HG03025 (cell line): Measurements from ENCODE around the gene EPHB6.

Experiments used
- ATAC-seq: cut with Tn5 transposase; IDR thresholded peaks from one replicate; pipeline ENCODE4 v1.9.1; 2021; ENCODE audit warnings: mild to moderate bottlenecking, moderate library complexity; ENCODE audit not compliant: unreplicated experiment, low FRiP score

The EPHB6 gene

GRCh38 chr7:142894112-142894984 lies 39.5 kb downstream of the EPHB6 start:
- ATAC-seq: no peak

DNA sequence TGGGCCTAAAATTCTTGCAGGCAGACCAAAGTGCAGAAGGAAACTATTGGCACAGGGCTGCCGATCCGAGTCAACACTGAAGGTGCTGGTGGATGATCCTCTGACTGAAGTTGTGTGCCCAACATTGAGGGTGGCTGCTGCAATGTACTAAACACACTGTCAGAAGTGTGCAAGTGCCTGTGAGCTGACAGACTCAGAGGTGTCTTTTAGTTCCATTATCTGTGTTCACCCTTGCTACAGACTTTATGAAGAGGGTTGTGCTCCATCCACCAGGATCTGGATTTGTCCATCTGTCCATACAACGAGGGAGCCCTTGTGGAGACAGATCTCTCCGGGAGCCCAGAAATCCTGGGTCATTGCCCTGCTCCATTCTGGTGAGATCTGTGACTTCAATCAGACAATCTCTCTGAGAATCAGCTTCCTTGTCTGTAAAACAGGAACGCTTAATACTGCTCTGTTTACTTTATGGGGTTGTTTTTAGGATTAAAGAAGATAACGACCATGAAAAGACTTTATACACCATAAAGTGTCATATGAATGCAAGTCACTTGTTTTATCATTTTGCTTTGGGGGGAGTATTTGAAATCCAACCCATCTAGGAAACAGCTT lies 40.2 kb downstream of the EPHB6 start:
- ATAC-seq: no peak

DNA sequence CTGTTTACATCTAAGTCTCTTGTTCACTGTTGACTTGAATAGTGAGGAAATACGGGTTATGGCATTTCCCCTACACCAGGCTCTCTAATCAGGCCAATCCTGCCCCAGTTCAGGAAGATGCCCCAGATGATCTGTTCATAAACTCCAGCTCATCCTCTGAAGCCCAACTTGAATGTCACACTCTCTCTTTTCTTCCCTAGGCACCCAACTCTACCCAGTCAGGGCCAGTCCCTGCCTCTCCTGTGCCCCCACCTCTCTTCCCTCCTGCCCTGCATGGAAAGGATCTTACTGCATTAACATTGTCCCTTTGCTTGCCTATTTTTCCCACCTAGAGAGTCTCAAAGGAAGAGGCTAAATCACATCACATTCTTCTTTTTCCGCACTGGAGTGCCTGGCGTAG lies 41.3 kb downstream of the EPHB6 start:
- no peak for ATAC-seq

- ATAC-seq: no peak
Measured at GRCh38 chr7:142896741-142897379, 42.0 kb downstream of the EPHB6 start.

DNA sequence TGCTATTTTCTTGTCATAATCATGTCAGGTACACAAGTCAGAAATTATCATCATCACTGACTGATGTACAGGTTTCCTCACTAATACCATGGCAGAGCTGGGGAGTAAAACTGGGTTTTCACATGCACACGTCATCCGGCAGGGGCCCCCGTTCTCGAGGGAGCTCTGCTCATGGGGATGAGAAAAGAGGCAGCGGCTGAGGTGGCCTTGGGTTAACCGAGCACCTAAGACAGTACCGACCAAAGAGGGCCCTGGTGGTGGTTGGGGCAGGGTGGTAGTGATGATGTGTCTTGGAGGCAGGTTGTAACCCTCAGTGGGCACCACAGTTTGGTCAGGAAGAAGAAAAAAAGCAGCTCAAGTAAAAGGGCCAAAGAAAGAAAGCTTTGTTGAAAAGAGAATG lies 42.8 kb downstream of the EPHB6 start:
- no peak for ATAC-seq

GRCh38 chr7:142898377-142899170 lies 43.7 kb downstream of the EPHB6 start:
- no peak for ATAC-seq

DNA sequence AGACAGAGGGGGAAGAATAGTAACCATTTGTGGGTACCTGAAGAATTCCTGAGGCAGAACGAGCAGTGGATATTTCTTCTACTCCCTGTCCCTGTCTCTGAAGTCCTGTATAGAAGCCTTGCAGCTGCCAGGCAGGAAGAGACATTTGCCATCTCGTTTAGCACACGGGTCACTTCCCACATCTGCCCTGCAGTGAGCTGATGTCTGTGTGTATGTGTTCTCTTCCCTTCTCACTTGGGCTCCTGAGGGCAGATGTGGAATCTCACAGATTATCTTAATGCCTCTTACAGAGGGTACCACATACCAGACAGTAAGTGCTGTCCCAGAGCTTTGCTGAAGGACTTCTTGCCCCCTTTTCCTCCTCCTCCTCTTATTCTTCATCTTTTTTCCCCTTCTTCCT lies 44.8 kb downstream of the EPHB6 start:
- ATAC-seq: no peak

DNA sequence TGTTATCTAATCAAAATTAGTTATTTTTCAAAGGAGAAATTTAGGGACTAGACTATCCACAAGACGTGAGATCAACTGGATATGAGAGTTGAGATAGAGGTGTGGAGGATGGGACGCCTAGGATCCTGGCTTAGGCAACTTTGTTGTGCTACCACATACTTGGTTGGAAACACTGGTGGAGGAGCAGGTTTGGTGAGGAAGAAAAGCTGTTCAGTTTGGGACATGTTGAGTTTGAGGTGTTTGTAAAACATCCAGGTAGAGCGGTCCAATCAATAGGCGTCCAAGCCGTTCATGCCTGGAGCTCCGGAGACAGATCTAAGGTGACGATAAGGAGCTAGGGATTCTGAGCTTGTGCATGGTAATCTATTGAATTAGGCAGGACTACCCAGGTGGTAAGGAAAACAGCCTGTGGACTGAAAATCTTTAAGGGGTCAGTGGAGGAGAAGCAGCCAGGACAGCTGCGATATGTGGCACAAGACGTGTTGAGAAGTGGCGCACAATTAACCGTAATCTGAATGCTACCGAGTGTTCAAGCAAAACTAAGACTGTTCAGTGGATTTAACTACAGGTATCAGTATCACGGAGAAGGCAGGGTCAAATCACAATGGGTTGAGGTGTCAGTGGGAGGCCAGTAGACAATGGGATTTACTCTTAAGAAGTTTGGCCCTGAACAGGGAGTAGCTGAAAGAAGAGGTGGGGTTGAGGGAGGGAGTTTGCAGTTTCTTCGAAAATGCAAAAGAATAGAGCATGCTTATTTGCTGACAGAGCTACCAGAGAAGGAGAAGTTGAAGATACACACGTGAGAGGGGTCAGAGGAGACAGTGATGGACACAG lies 46.8 kb downstream of the EPHB6 start:
- no peak for ATAC-seq

GRCh38 chr7:142904128-142904527 lies 49.3 kb downstream of the EPHB6 start:
- no peak for ATAC-seq

GRCh38 chr7:142905759-142906158 lies 50.9 kb downstream of the EPHB6 start:
- ATAC-seq: no peak

- no peak for ATAC-seq
Measured at GRCh38 chr7:142906643-142907042, 51.8 kb downstream of the EPHB6 start.

DNA sequence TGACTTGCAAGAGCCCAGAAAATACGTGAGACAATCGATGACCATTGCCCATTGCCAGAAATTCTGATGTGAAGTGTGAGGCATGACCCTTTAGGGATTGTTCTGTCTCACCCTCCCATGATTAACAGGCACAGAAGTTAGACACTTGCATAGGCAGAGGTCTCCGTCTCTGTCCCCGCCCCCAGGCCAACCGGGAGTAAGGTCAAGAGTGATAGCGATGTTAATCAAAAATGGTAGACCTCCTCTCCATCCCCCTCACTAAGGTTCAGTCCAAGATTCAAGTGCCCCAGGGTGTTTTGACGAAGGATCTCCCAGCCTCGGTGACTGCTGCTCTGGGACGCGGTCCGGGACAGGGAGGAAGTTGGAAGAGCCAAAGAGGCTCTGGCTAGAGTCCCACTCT lies 53.4 kb downstream of the EPHB6 start:
- ATAC-seq: no peak

GRCh38 chr7:142908921-142909890 lies 54.3 kb downstream of the EPHB6 start:
- ATAC-seq: no peak

DNA sequence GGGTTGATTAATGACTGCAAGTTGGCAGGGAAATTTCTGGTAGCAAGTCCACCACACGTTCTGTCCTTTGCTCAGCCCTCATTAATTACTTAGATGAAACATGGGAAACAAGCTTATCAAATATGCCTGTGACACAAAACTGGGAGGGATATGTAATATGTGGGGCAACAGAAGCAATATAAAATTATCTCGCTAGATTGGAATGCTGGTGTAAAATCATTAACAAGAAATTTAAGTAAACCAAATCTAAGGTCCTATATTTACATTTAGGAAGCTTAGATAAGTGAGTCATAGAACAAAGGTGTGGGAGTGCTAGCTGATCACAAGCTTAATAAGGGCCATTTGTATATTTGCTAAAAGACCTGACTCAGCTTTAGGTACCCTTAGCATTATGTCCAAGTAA lies 55.2 kb downstream of the EPHB6 start:
- ATAC-seq: no peak

- ATAC-seq: no peak
Measured at GRCh38 chr7:142910481-142910880, 55.6 kb downstream of the EPHB6 start.

DNA sequence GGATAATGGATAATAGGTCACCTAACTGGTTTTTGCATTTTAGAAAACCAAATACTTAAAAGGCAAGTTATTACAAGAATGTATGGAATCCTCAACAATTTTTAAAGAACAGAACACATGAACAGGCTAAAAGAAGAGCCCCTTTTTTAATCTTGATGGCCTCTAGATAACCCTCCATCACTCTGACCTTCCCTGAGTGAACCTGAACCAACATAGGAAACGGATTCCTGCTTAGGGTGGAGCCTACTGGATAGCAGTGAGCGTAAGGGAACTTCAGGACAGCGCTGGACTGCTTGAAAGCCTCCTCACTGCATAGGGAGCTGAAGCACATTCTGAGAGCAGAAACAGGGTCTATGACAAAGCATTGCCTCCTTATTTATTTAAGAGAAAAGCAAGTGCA lies 58.2 kb downstream of the EPHB6 start:
- no peak for ATAC-seq

DNA sequence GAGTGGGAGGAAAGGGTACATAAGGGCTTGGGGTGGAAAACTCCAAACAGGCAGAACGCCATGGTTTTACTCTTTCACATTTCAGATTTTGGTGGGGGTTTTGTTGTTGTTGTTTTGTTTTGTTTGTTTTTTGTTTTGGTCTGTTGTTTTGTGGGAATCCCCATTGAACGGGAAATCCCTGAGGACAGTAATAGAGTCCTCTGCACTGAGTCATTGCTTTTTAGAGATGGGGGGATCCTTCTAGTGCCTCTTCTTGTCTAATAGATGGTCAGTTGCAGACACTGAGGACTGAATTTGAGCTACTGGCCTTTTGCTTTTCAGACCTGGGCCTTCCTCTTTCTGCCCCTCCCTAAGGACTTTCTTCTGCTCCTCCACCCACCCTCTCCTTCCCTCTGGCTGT lies 58.7 kb downstream of the EPHB6 start:
- ATAC-seq: no peak

GRCh38 chr7:142914121-142914520 lies 59.2 kb downstream of the EPHB6 start:
- ATAC-seq: no peak

GRCh38 chr7:142915315-142915714 lies 60.4 kb downstream of the EPHB6 start:
- no peak for ATAC-seq
